PC-9 (cell line): ENCODE data around the gene PHF10. TPM values are rescaled to one million over a fixed set of nuclear protein-coding genes. Genes with fewer than 3 reads are reported as not detected.
"Not testable (repeated sequence)": the region's sequence is repeated elsewhere in the genome, so short reads cannot be mapped to it uniquely, and the experiment has no call there.

ENCODE experiments used
- Bru-seq: library from RNA; stranded (reverse); fragments of 400-500 nt; gene quantifications from one replicate; lab custom pipeline; 2021; lab: Mats Ljungman, UMichigan
- BruChase-seq, 2 experiments: library from RNA; stranded (reverse); fragments of 400-500 nt; gene quantifications; one replicate each; lab custom pipeline; 2021; lab: Mats Ljungman, UMichigan
- BruUV-seq: library from RNA; stranded (reverse); fragments of 400-500 nt; replicated peaks from 2 replicates; lab custom pipeline; 2021; lab: Mats Ljungman, UMichigan
- CTCF ChIA-PET: fragments of 300-600 bp; sonication (Branson Sonifier 250); formaldehyde crosslinking; loops from one replicate; lab custom pipeline; 2022; ENCODE audit warnings: antibody characterized with exemption; lab: Charles Lee
- POLR2A ChIA-PET: fragments of 300-600 bp; sonication (Branson Sonifier 250); formaldehyde crosslinking; loops from one replicate; lab custom pipeline; 2022; ENCODE audit warnings: antibody characterized with exemption; ENCODE audit not compliant: unreplicated experiment; lab: Charles Lee
- DNase-seq, 2 experiments: peaks; one replicate each; pipeline versions ENCODE4 v3.0.0 to v3.0.0-alpha.2; 2015 to 2022; ENCODE audit warnings: mixed read lengths in 1 of 2
- H2AFZ ChIP-seq: fragments of 200-600 bp; sonication (generic); 2 replicates; pipeline ENCODE4 v1.8.1; 2017; ENCODE audit warnings: antibody characterized with exemption
- H3F3A ChIP-seq: fragments of 200-600 bp; sonication (generic); 2 replicates; pipeline ENCODE4 v1.8.1; 2017; ENCODE audit warnings: antibody characterized with exemption, mild to moderate bottlenecking, low read depth; ENCODE audit not compliant: insufficient read depth
- H3K27ac ChIP-seq: fragments of 200-600 bp; sonication (generic); 2 replicates; pipeline ENCODE4 v1.6.1; 2016; ENCODE audit warnings: mixed run types
- H3K27me3 ChIP-seq: fragments of 200-600 bp; sonication (generic); 2 replicates; pipeline ENCODE4 v1.6.1; 2016; ENCODE audit warnings: low read depth, mixed run types; ENCODE audit not compliant: insufficient read depth
- H3K36me3 ChIP-seq: fragments of 200-600 bp; sonication (generic); 2 replicates; pipeline ENCODE4 v1.6.1; 2016; ENCODE audit warnings: low read depth, mixed run types
- H3K4me1 ChIP-seq: fragments of 200-600 bp; sonication (generic); replicated peaks from 2 replicates; pipeline ENCODE4 v1.6.1; 2016; ENCODE audit warnings: mixed run types; ENCODE audit not compliant: insufficient read depth
- H3K4me2 ChIP-seq: fragments of 200-600 bp; sonication (generic); 2 replicates; pipeline ENCODE4 v1.6.1; 2017; ENCODE audit warnings: mixed run types
- H3K4me3 ChIP-seq: fragments of 200-600 bp; sonication (generic); 2 replicates; pipeline ENCODE4 v1.6.1; 2016; ENCODE audit warnings: mixed run types
- H3K79me2 ChIP-seq: fragments of 200-600 bp; sonication (generic); 2 replicates; pipeline ENCODE4 v1.6.1; 2017; ENCODE audit warnings: low read depth, mixed run types
- H3K9me2 ChIP-seq: fragments of 200-600 bp; sonication (generic); 2 replicates; pipeline ENCODE4 v1.8.1; 2017; ENCODE audit warnings: mild to moderate bottlenecking; ENCODE audit not compliant: insufficient read depth
- H3K9me3 ChIP-seq: fragments of 200-600 bp; sonication (generic); 2 replicates; pipeline ENCODE4 v1.8.1; 2016; ENCODE audit warnings: low read depth; ENCODE audit not compliant: insufficient read depth
- H4K20me1 ChIP-seq: fragments of 200-600 bp; sonication (generic); 2 replicates; pipeline ENCODE4 v1.8.1; 2017; ENCODE audit not compliant: insufficient read depth
- CTCF ChIP-seq: fragments of 200-600 bp; sonication (generic); conservative IDR thresholded peaks from 2 replicates; pipeline ENCODE4 v1.6.1; 2017; ENCODE audit warnings: mixed run types, antibody characterized with exemption, mild to moderate bottlenecking, moderate library complexity
- EZH2 ChIP-seq: fragments of 200-600 bp; sonication (generic); IDR thresholded peaks from 2 replicates; pipeline ENCODE4 v1.8.0; 2017; ENCODE audit warnings: antibody characterized with exemption, low read depth
- intact Hi-C: fragments of 100-400 bp; cut with micrococcal nuclease; formaldehyde crosslinking; loops from one replicate; pipeline ENCODE4 v1.10.0; 2022; ENCODE audit not compliant: unreplicated experiment
- long read RNA-seq: library from polyadenylated mRNA; stranded (forward); transcript quantifications from one replicate; pipeline ENCODE4 v2.0.0, GENCODE V29; 2022
- total RNA-seq: library from RNA; stranded (reverse); gene quantifications from 2 replicates; pipeline ENCODE4 v1.2.3, GENCODE V29; 2021

Gene PHF10
- total RNA-seq (20.8 and 21.7 TPM in 2 replicates), Bru-seq, nascent RNA (percentile 72 among the genes with signal in this experiment), BruChase-seq, experiment 1, labeled RNA remaining after a 2-hour chase (percentile 86 among the genes with signal in this experiment), BruChase-seq, experiment 2, labeled RNA remaining after a 6-hour chase (percentile 78 among the genes with signal in this experiment)
- long read RNA-seq, full-length matches to known transcripts: 29 of 37 reads
- long read RNA-seq, partial matches to known transcripts: 0 of 37 reads
- long read RNA-seq, other reads (novel, unspliced or antisense): 8 of 37 reads

- peaks cover 35% of the 10 kb centered on the region for H3K79me2 ChIP-seq
- peak within 1 kb of the TSS; percentile 60 for H3K27ac ChIP-seq
- TF ChIP-seq EZH2 (no peak), CTCF (no peak)
- H3K4me1 ChIP-seq: peaks cover 34% of the 10 kb centered on the region
- no peaks in the 10 kb centered on the region for H3K9me3 ChIP-seq
- no peaks in the 10 kb centered on the region for H3K9me2 ChIP-seq
- peak within 1 kb of the TSS; percentile 99 for H3K4me2 ChIP-seq
- H3K4me3 ChIP-seq: peak within 1 kb of the TSS; percentile 75
- no peaks in the 10 kb centered on the region for H3K27me3 ChIP-seq
- 0 out of 2 replicates have a peak, but pooled peaks cover 3% of the 10 kb centered on the region for H3K36me3 ChIP-seq
- POLR2A ChIA-PET: no interaction called here
- intact Hi-C loops: loop anchor here (2.0 kb wide), 1 partner anchor 26 kb away; the partner anchor contains the start of genes DYNLT2 and ERMARD
- peak within 1 kb of the TSS; percentile 95 for H2AFZ ChIP-seq
- H4K20me1 ChIP-seq: peaks cover 11% of the 10 kb centered on the region
- CTCF ChIA-PET: no interaction called here
- peaks cover 25% of the 10 kb centered on the region; the same call in 1 of the 2 replicates for H3F3A ChIP-seq
- TSS peak; percentile 64 for BruUV-seq
- DNase-seq: peak in 1 of 2 experiments; percentile 33
These were observed at the start of gene PHF10 for GRCh38 chr6:169724494-169725124. PHF10 (minus strand) TSS chr6:169724500; CDS start chr6:169723931, 569 bp downstream.

GRCh38 chr6:169766921-169767736, 42.8 kb upstream of the PHF10 start:
- H3K9me3 ChIP-seq: no peaks in the 10 kb centered on the region
- H3K4me1 ChIP-seq: no peaks in the 10 kb centered on the region
- intact Hi-C loops: no loop called here
- H3K36me3 ChIP-seq: no peaks in the 10 kb centered on the region
- H3K79me2 ChIP-seq: no peaks in the 10 kb centered on the region
- no TSS peak for BruUV-seq
- CTCF ChIA-PET: no interaction called here
- no peaks in the 10 kb centered on the region; the same call in 1 of the 2 replicates for H4K20me1 ChIP-seq
- H3K9me2 ChIP-seq: no peaks in the 10 kb centered on the region
- H3K4me3 ChIP-seq: no peak overlapping the region
- no peaks in the 10 kb centered on the region for H3K27me3 ChIP-seq
- no peak overlapping the region for H2AFZ ChIP-seq
- H3F3A ChIP-seq: no peaks in the 10 kb centered on the region
- no peak for DNase-seq
- POLR2A ChIA-PET: no interaction called here
- no peak overlapping the region for H3K27ac ChIP-seq
- no peak for TF ChIP-seq EZH2
- H3K4me2 ChIP-seq: no peak overlapping the region

- no peaks in the 10 kb centered on the region for H3K27me3 ChIP-seq
- TF ChIP-seq CTCF (no peak), EZH2 (no peak)
- POLR2A ChIA-PET: no interaction called here
- H3K27ac ChIP-seq: no peak overlapping the region
- intact Hi-C loops: no loop called here
- no peak overlapping the region for H3K4me2 ChIP-seq
- H4K20me1 ChIP-seq: no peaks in the 10 kb centered on the region; the same call in 1 of the 2 replicates
- H3K79me2 ChIP-seq: no peaks in the 10 kb centered on the region
- H3K4me3 ChIP-seq: no peak overlapping the region
- H3K9me2 ChIP-seq: no peaks in the 10 kb centered on the region
- no peaks in the 10 kb centered on the region for H3K9me3 ChIP-seq
- BruUV-seq: no TSS peak
- DNase-seq: no peak
- H3K4me1 ChIP-seq: no peaks in the 10 kb centered on the region
- CTCF ChIA-PET: no interaction called here
- no peaks in the 10 kb centered on the region for H3F3A ChIP-seq
- no peak overlapping the region for H2AFZ ChIP-seq
- H3K36me3 ChIP-seq: no peaks in the 10 kb centered on the region
These were observed 41.9 kb upstream of the PHF10 start for GRCh38 chr6:169766232-169766631.

GRCh38 chr6:169765789-169766188, 41.5 kb upstream of the PHF10 start:
- DNase-seq, POLR2A ChIA-PET, H3K4me1 ChIP-seq, intact Hi-C loops, H2AFZ ChIP-seq, H3K9me3 ChIP-seq, H3K9me2 ChIP-seq, H3F3A ChIP-seq, H3K4me3 ChIP-seq, H4K20me1 ChIP-seq, BruUV-seq, H3K36me3 ChIP-seq, H3K79me2 ChIP-seq, H3K27me3 ChIP-seq, CTCF ChIA-PET, H3K4me2 ChIP-seq, H3K27ac ChIP-seq: not testable (repeated sequence)
